H1 (cell line): Measurements from ENCODE around the gene GALC. TPM values are rescaled to one million over a fixed set of nuclear protein-coding genes. Genes with fewer than 3 reads are reported as not detected.

ENCODE experiments used
- CTCF ChIA-PET: fragments of 300-600 bp; sonication (Branson Sonifier 250); formaldehyde crosslinking; loops from one replicate; lab custom pipeline; 2021; ENCODE audit not compliant: partially characterized antibody; lab: Charles Lee
- POLR2A ChIA-PET: fragments of 300-600 bp; sonication (Branson Sonifier 250); formaldehyde crosslinking; loops from one replicate; lab custom pipeline; 2021; ENCODE audit warnings: inconsistent platforms; ENCODE audit not compliant: partially characterized antibody; lab: Charles Lee
- DNase-seq, 2 experiments: peaks; one replicate each; pipeline versions ENCODE4 v3.0.0 to v3.0.0-alpha.2; 2010 to 2022; ENCODE audit warnings: low spot score in 2 of 2, low read depth in 1 of 2, mixed read lengths in 1 of 2
- FAIRE-seq: peaks from 2 replicates; lab custom pipeline; 2011; peaks lifted over from hg19 to GRCh38; lab: Jason Lieb, UNC
- H2AFZ ChIP-seq: 2 replicates; pipeline ENCODE4 v1.8.1; 2012; ENCODE audit warnings: low read length, inconsistent platforms
- H2AK5ac ChIP-seq: 2 replicates; pipeline ENCODE4 v1.6.1; 2013; ENCODE audit warnings: low read depth, low read length
- H2BK120ac ChIP-seq: replicated peaks from 2 replicates; pipeline ENCODE3; 2013; ENCODE audit warnings: low read depth, low read length, inconsistent platforms
- H2BK12ac ChIP-seq: 2 replicates; pipeline ENCODE4 v1.6.1; 2013; ENCODE audit warnings: low read depth, low read length
- H2BK15ac ChIP-seq: 2 replicates; pipeline ENCODE4 v1.6.1; 2013; ENCODE audit warnings: low read length
- H2BK20ac ChIP-seq: 2 replicates; pipeline ENCODE4 v1.6.1; 2013; ENCODE audit warnings: low read length
- H2BK5ac ChIP-seq: 2 replicates; pipeline ENCODE4 v1.6.1; 2013; ENCODE audit warnings: low read depth, low read length
- H3K14ac ChIP-seq: 2 replicates; pipeline ENCODE4 v1.6.1; 2013; ENCODE audit warnings: inconsistent platforms; ENCODE audit not compliant: insufficient read length
- H3K18ac ChIP-seq: 2 replicates; pipeline ENCODE4 v1.6.1; 2013; ENCODE audit warnings: low read length; ENCODE audit errors: extremely low read depth
- H3K23ac ChIP-seq: 2 replicates; pipeline ENCODE4 v1.6.1; 2013; ENCODE audit warnings: inconsistent platforms; ENCODE audit not compliant: insufficient read length
- H3K23me2 ChIP-seq: 2 replicates; pipeline ENCODE4 v1.6.1; 2013; ENCODE audit warnings: low read depth, low read length
- H3K27ac ChIP-seq: 2 replicates; pipeline ENCODE4 v1.6.1; 2011; ENCODE audit warnings: low read depth, low read length, inconsistent platforms
- H3K27me3 ChIP-seq, 4 experiments: replicated peaks in 1 of 4; 1 replicate in 1 of 4; 2 replicates in 3 of 4; pipeline versions ENCODE4 v1.6.1 to v1.8.1; 2011 to 2013; ENCODE audit warnings: low read length in 3 of 4, mild to moderate bottlenecking in 3 of 4, inconsistent platforms in 2 of 4, mixed read lengths in 2 of 4, moderate library complexity in 1 of 4; ENCODE audit not compliant: control insufficient read depth in 3 of 4, insufficient read depth in 3 of 4; ENCODE audit errors: extremely low read depth in 1 of 4
- H3K36me3 ChIP-seq, 4 experiments: 2 replicates each; pipeline versions ENCODE4 v1.6.1 to v1.8.1; 2011 to 2013; ENCODE audit warnings: mild to moderate bottlenecking in 4 of 4, low read length in 3 of 4, moderate library complexity in 2 of 4, control low read depth in 1 of 4, inconsistent platforms in 1 of 4; ENCODE audit not compliant: insufficient read depth in 4 of 4, control insufficient read depth in 2 of 4
- H3K4ac ChIP-seq: replicated peaks from 2 replicates; pipeline ENCODE3; 2013; ENCODE audit warnings: low read length, low read depth, mixed read lengths, inconsistent platforms; ENCODE audit not compliant: insufficient read length
- H3K4me1 ChIP-seq, 4 experiments: replicated peaks in 1 of 4; 1 replicate in 1 of 4; 2 replicates in 3 of 4; pipeline versions ENCODE4 v1.6.1 to v1.8.1; 2011 to 2013; ENCODE audit warnings: low read length in 3 of 4, inconsistent platforms in 2 of 4, mixed read lengths in 1 of 4; ENCODE audit not compliant: insufficient read depth in 4 of 4, control insufficient read depth in 3 of 4
- H3K4me2 ChIP-seq, 2 experiments: 2 replicates each; pipeline versions ENCODE4 v1.6.1 to v1.8.1; 2011 to 2013; ENCODE audit warnings: low read depth in 2 of 2, low read length in 2 of 2, control low read depth in 1 of 2, inconsistent platforms in 1 of 2, mild to moderate bottlenecking in 1 of 2; ENCODE audit not compliant: insufficient read depth in 1 of 2
- H3K4me3 ChIP-seq, 4 experiments: fragments of 200-600, 300-600 bp in 1 of 4; sonication (generic), shearing (Covaris generic), sonication (Bioruptor Twin) in 1 of 4; 2 replicates each; pipeline versions ENCODE4 v1.5.1 to v1.8.1; 2011 to 2016; ENCODE audit warnings: low read length in 4 of 4, low read depth in 3 of 4, control low read depth in 2 of 4, inconsistent platforms in 2 of 4, mild to moderate bottlenecking in 2 of 4, mixed read lengths in 1 of 4, moderate library complexity in 1 of 4; ENCODE audit not compliant: insufficient read depth in 2 of 4; ENCODE audit errors: extremely low read depth in 1 of 4
- H3K56ac ChIP-seq: replicated peaks from 2 replicates; pipeline ENCODE3; 2013; ENCODE audit warnings: low read depth, mild to moderate bottlenecking, mixed read lengths, low read length, inconsistent platforms; ENCODE audit not compliant: insufficient read length
- H3K79me1 ChIP-seq: 2 replicates; pipeline ENCODE4 v1.6.1; 2013; ENCODE audit warnings: low read depth, low read length, control low read depth
- H3K79me2 ChIP-seq, 2 experiments: 2 replicates each; pipeline versions ENCODE4 v1.6.1 to v1.8.1; 2012 to 2013; ENCODE audit warnings: low read length in 2 of 2, mild to moderate bottlenecking in 2 of 2, inconsistent platforms in 1 of 2; ENCODE audit not compliant: insufficient read depth in 2 of 2, control insufficient read depth in 1 of 2
- H3K9ac ChIP-seq, 4 experiments: replicated peaks in 1 of 4; 1 replicate in 1 of 4; 2 replicates in 3 of 4; pipeline versions ENCODE4 v1.6.1 to v1.8.1; 2011 to 2013; ENCODE audit warnings: low read depth in 3 of 4, low read length in 3 of 4, control low read depth in 2 of 4, mild to moderate bottlenecking in 2 of 4, moderate library complexity in 2 of 4, inconsistent platforms in 1 of 4; ENCODE audit errors: extremely low read depth in 1 of 4
- H3K9me3 ChIP-seq, 2 experiments: 2 replicates each; pipeline versions ENCODE4 v1.6.1 to v1.8.1; 2012 to 2013; ENCODE audit warnings: mild to moderate bottlenecking in 2 of 2, moderate library complexity in 2 of 2, control low read depth in 1 of 2, inconsistent platforms in 1 of 2, low read depth in 1 of 2, low read length in 1 of 2, mixed read lengths in 1 of 2; ENCODE audit not compliant: insufficient read depth in 2 of 2
- H4K20me1 ChIP-seq, 2 experiments: replicated peaks in 1 of 2; 2 replicates each; pipeline versions ENCODE3 to v1.8.1; 2011 to 2013; ENCODE audit warnings: inconsistent platforms in 2 of 2, low read length in 2 of 2, mild to moderate bottlenecking in 1 of 2; ENCODE audit not compliant: insufficient read depth in 2 of 2, control insufficient read depth in 1 of 2
- H4K5ac ChIP-seq: 2 replicates; pipeline ENCODE4 v1.6.1; 2013; ENCODE audit warnings: low read length, low read depth, mixed read lengths, inconsistent platforms; ENCODE audit not compliant: insufficient read length
- H4K8ac ChIP-seq: 2 replicates; pipeline ENCODE4 v1.8.0; 2013; ENCODE audit warnings: mild to moderate bottlenecking, moderate library complexity, low read length, inconsistent platforms; ENCODE audit not compliant: insufficient read depth; ENCODE audit errors: extremely low read depth
- H4K91ac ChIP-seq: replicated peaks from 2 replicates; pipeline ENCODE3; 2013; ENCODE audit warnings: low read length, mixed read lengths, inconsistent platforms; ENCODE audit not compliant: insufficient read length
- BRCA1 ChIP-seq: IDR thresholded peaks from 2 replicates; pipeline ENCODE4 v1.6.1; 2012; ENCODE audit warnings: low read depth, low read length, improper control_type of control experiment
- CHD1 ChIP-seq: IDR thresholded peaks from 2 replicates; pipeline ENCODE4 v1.6.1; 2012; ENCODE audit warnings: low read depth, low read length, improper control_type of control experiment
- CHD2 ChIP-seq: IDR thresholded peaks from 2 replicates; pipeline ENCODE4 v1.6.1; 2012; ENCODE audit warnings: low read length, improper control_type of control experiment
- EGR1 ChIP-seq: IDR thresholded peaks from 2 replicates; pipeline ENCODE4 v1.6.1; 2011; ENCODE audit warnings: low read depth, low read length, borderline replicate concordance
- HDAC2 ChIP-seq, 2 experiments: fragments of 300-600 bp in 1 of 2; sonication (generic) in 1 of 2; IDR thresholded peaks; 2 replicates each; pipeline ENCODE4 v1.6.1; 2011 to 2012; ENCODE audit warnings: low read depth in 2 of 2, low read length in 2 of 2, mild to moderate bottlenecking in 2 of 2, moderate library complexity in 2 of 2, borderline replicate concordance in 1 of 2, inconsistent platforms in 1 of 2
- JUN ChIP-seq: IDR thresholded peaks from 2 replicates; pipeline ENCODE4 v1.6.1; 2011; ENCODE audit warnings: low read depth, mild to moderate bottlenecking, improper control_type of control experiment, low read length
- JUND ChIP-seq: IDR thresholded peaks from 2 replicates; pipeline ENCODE4 v1.6.1; 2011; ENCODE audit warnings: mild to moderate bottlenecking, improper control_type of control experiment, low read length
- MAFK ChIP-seq: IDR thresholded peaks from 2 replicates; pipeline ENCODE4 v1.6.1; 2012; ENCODE audit warnings: low read depth, mild to moderate bottlenecking, improper control_type of control experiment, low read length
- NANOG ChIP-seq: IDR thresholded peaks from 2 replicates; pipeline ENCODE4 v1.6.1; 2011; ENCODE audit warnings: low read length, low read depth, mild to moderate bottlenecking, inconsistent platforms; ENCODE audit not compliant: insufficient read depth, poor library complexity, severe bottlenecking
- SIRT6 ChIP-seq: IDR thresholded peaks from one replicate; pipeline ENCODE4 v1.7.1; 2012; ENCODE audit warnings: low read length, inconsistent platforms
- SIX5 ChIP-seq: IDR thresholded peaks from 2 replicates; pipeline ENCODE4 v1.6.1; 2011; ENCODE audit warnings: mild to moderate bottlenecking, low read depth, low read length
- TAF1 ChIP-seq: IDR thresholded peaks from 2 replicates; pipeline ENCODE4 v1.6.1; 2011; ENCODE audit warnings: mild to moderate bottlenecking, low read depth, low read length
- TBP ChIP-seq: IDR thresholded peaks from 2 replicates; pipeline ENCODE4 v1.6.1; 2011; ENCODE audit warnings: low read depth, low read length, improper control_type of control experiment
- TEAD4 ChIP-seq: IDR thresholded peaks from 2 replicates; pipeline ENCODE4 v1.6.1; 2012; ENCODE audit warnings: low read depth, low read length, inconsistent platforms, mixed read lengths
- ZNF274 ChIP-seq: IDR thresholded peaks from 2 replicates; pipeline ENCODE4 v1.7.0; 2012; ENCODE audit warnings: low read length, borderline replicate concordance; ENCODE audit errors: extremely low read depth
- WGBS, 2 experiments: shearing (Covaris generic) in 1 of 2; methylation state at CpG; one replicate each; pipeline versions ENCODE4 v1.1.6 to v1.1.7; 2013 to 2015; ENCODE audit warnings: low lambda C conversion rate in 2 of 2, mixed read lengths in 2 of 2, inconsistent platforms in 1 of 2, low coverage in 1 of 2, missing lambda C conversion rate in 1 of 2; ENCODE audit not compliant: insufficient replicate concordance in 2 of 2, insufficient coverage in 1 of 2, insufficient read length in 1 of 2; ENCODE audit errors: extremely low coverage in 1 of 2, missing lambda C conversion rate in 1 of 2; 5-methylcytosine and 5-hydroxymethylcytosine counted together
- polyA plus RNA-seq, 7 experiments: library from polyadenylated mRNA; depleted of rRNA in 3 of 7; stranded (reverse) in 5 of 7; unstranded in 2 of 7; fragments of >200 nt in 5 of 7; fragments of 200-250 nt in 2 of 7; gene quantifications; 1 replicate in 5 of 7; 2 replicates in 1 of 7; 4 replicates in 1 of 7; pipeline versions ENCODE4 v1.2.1 to v1.2.3, GENCODE V29; 2011 to 2013; ENCODE audit warnings: missing spikeins in 2 of 7, mixed read lengths in 2 of 7
- total RNA-seq: library from RNA; stranded (reverse); fragmentation: NEBNext Ultra II Directional; extraction: Animal tissue kit (Norgen Biotek cat#: 25700); gene quantifications from 2 replicates; pipeline ENCODE4 v1.2.1, GENCODE V29; 2021
- TF ChIP-seq, protein P1 (sequence below): IDR thresholded peaks from 2 replicates; pipeline ENCODE4 v1.6.1; 2012; ENCODE audit warnings: inconsistent platforms

GALC gene
- total and polyA plus RNA-seq, 2 of the 8 experiments (the other 6 are each of a cell fraction or from before 2014, with no cell fraction given), result 6.1 to 12.3 TPM

- H2BK120ac ChIP-seq, result no peak overlapping the region
- no peak for TF ChIP-seq SIX5
- no peak for TF ChIP-seq TEAD4
- no peak for TF ChIP-seq BRCA1
- TF ChIP-seq MAFK, result no peak
- no peak for TF ChIP-seq CHD1
- no peak for TF ChIP-seq EGR1
- no peak for TF ChIP-seq ZNF274
- TF ChIP-seq CHD2, result no peak
- TF ChIP-seq, protein P1, sequence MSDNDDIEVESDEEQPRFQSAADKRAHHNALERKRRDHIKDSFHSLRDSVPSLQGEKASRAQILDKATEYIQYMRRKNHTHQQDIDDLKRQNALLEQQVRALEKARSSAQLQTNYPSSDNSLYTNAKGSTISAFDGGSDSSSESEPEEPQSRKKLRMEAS, result no peak
- TF ChIP-seq TAF1, result no peak
- no peak for TF ChIP-seq NANOG
- no peak for TF ChIP-seq JUN
- no peak for TF ChIP-seq TBP
- no peak for TF ChIP-seq JUND
- no peak for TF ChIP-seq HDAC2 (IDR thresholded peaks at IDR 0.05; ENCODE audit: borderline replicate concordance in 1 of 2, low read depth in 2 of 2, low read length in 2 of 2)
- no peak for TF ChIP-seq SIRT6
- TF ChIP-seq, all 59 proteins: peak for 0
- H2BK5ac ChIP-seq, result no peak overlapping the region
- H3K36me3 ChIP-seq, result no peaks in the 10 kb centered on the region
- no peak for FAIRE-seq
- no peak overlapping the region for H2AFZ ChIP-seq
- no peak overlapping the region for H3K4me3 ChIP-seq
- no peaks in the 10 kb centered on the region for H3K27me3 ChIP-seq
- no peaks in the 10 kb centered on the region for H3K9me3 ChIP-seq
- ChIA-PET POLR2A (no interaction called here), CTCF (interaction anchor here (2.4 kb wide), 1 partner anchor 78 kb away, joined by 10 read pairs; no protein-coding TSS in a partner anchor)
- no peaks in the 10 kb centered on the region; the same call in 1 of the 2 replicates for H3K23me2 ChIP-seq
- no peak overlapping the region for H2BK12ac ChIP-seq
- no peak overlapping the region for H2BK15ac ChIP-seq
- no peaks in the 10 kb centered on the region for H3K4me1 ChIP-seq
- no peaks in the 10 kb centered on the region for H4K20me1 ChIP-seq
- no peak overlapping the region for H4K8ac ChIP-seq
- no peak overlapping the region for H2AK5ac ChIP-seq
- no peak for DNase-seq
- no peak overlapping the region for H3K27ac ChIP-seq
- H3K4me2 ChIP-seq, result no peak overlapping the region
- no peak overlapping the region for H3K4ac ChIP-seq
- no peaks in the 10 kb centered on the region for H3K79me1 ChIP-seq
- 84% methylated on average over 1 of the region's 1 CpG; no CpG with 5 or more reads in 1 of the 2 experiments for WGBS, 2 experiments
- H4K91ac ChIP-seq, result no peak overlapping the region
- H2BK20ac ChIP-seq, result no peak overlapping the region
- no peak overlapping the region for H3K18ac ChIP-seq
- H3K9ac ChIP-seq, result no peak overlapping the region
- H3K56ac ChIP-seq, result no peak overlapping the region
- H4K5ac ChIP-seq, result no peak overlapping the region
- no peaks in the 10 kb centered on the region for H3K79me2 ChIP-seq
- no peak overlapping the region for H3K14ac ChIP-seq
- no peak overlapping the region for H3K23ac ChIP-seq
These were observed 109.2 kb downstream of the GALC start for GRCh38 chr14:87883750-87884149.
